Measurements from ENCODE around the gene SPRY4.

SPRY4 gene

GRCh38 chr5:142320851-142321560, 3.8 kb downstream of the SPRY4 start:
- peak overlapping the region in 1 of 2 experiments; percentile 12 for H3K27ac ChIP-seq (ENCODE audit: insufficient read depth in 1 of 2, low read depth in 1 of 2, low read length in 2 of 2, poor library complexity in 1 of 2, severe bottlenecking in 2 of 2)
- H3K4me3 ChIP-seq (ENCODE audit: control insufficient read depth in 1 of 7, extremely low read depth in 1 of 7, insufficient read depth in 4 of 7, low read depth in 2 of 7, low read length in 6 of 7): peak overlapping the region in 1 of 7 experiments; percentile 35
- no peaks in the 10 kb centered on the region for H3K9me3 ChIP-seq (ENCODE audit: control extremely low read depth in 1 of 5, control insufficient read depth in 4 of 5, insufficient read depth in 2 of 5, low read depth in 1 of 5, low read length in 4 of 5)
- peaks cover 14 to 77% (median 54%) of the 10 kb centered on the region in 4 experiments for H3K4me1 ChIP-seq (ENCODE audit: control extremely low read depth in 1 of 4, control insufficient read depth in 4 of 4, insufficient read depth in 4 of 4, low read length in 3 of 4)
- peak in 2 of 3 donors; percentile 28 to 30 for DNase-seq
- H3K36me3 ChIP-seq (ENCODE audit: control insufficient read depth in 4 of 4, insufficient read depth in 4 of 4, low read length in 3 of 4): no peaks in the 10 kb centered on the region
- ChIA-PET CTCF (interaction anchor here (0.7 to 1.0 kb wide), 2 partner anchors 65 to 174 kb away, joined by 3 read pairs; no protein-coding TSS in a partner anchor), POLR2A (interaction anchor here (0.6 to 0.7 kb wide), 2 partner anchors 9 to 35 kb away, joined by 3 to 4 read pairs; no protein-coding TSS in a partner anchor)
- H3K27me3 ChIP-seq (replicated peaks in 2 of 5; ENCODE audit: control insufficient read depth in 4 of 5, insufficient read depth in 5 of 5, low read length in 4 of 5): peaks cover 0 to 32% (median 14%) of the 10 kb centered on the region in 5 experiments
- 70% methylated on average over 6 of the region's 8 CpGs for WGBS (ENCODE audit: insufficient coverage)

- Histone ChIP-seq H3K36me3 (ENCODE audit: control insufficient read depth in 4 of 4, insufficient read depth in 4 of 4, low read length in 3 of 4) (no peaks in the 10 kb centered on the region), H3K4me3 (ENCODE audit: control insufficient read depth in 1 of 7, extremely low read depth in 1 of 7, insufficient read depth in 4 of 7, low read depth in 2 of 7, low read length in 6 of 7) (peak overlapping the region in 1 of 7 experiments; percentile 35), H3K27me3 (replicated peaks in 2 of 5; ENCODE audit: control insufficient read depth in 4 of 5, insufficient read depth in 5 of 5, low read length in 4 of 5) (peaks cover 0 to 26% (median 10%) of the 10 kb centered on the region in 5 experiments), H3K4me1 (ENCODE audit: control extremely low read depth in 1 of 4, control insufficient read depth in 4 of 4, insufficient read depth in 4 of 4, low read length in 3 of 4) (peaks cover 18 to 75% (median 53%) of the 10 kb centered on the region in 4 experiments), H3K27ac (ENCODE audit: insufficient read depth in 1 of 2, low read depth in 1 of 2, low read length in 2 of 2, poor library complexity in 1 of 2, severe bottlenecking in 2 of 2) (no peak overlapping the region), H3K9me3 (ENCODE audit: control extremely low read depth in 1 of 5, control insufficient read depth in 4 of 5, insufficient read depth in 2 of 5, low read depth in 1 of 5, low read length in 4 of 5) (no peaks in the 10 kb centered on the region)
- POLR2A ChIA-PET: interaction anchor here (0.7 kb wide), 1 partner anchor 10 kb away, joined by 3 read pairs; no protein-coding TSS in a partner anchor
- 79% methylated on average over 3 of the region's 4 CpGs for WGBS (ENCODE audit: insufficient coverage)
- CTCF ChIA-PET: interaction anchor here (0.7 to 1.0 kb wide), 2 partner anchors 65 to 174 kb away, joined by 3 read pairs; no protein-coding TSS in a partner anchor
- no peak for DNase-seq
These were observed 4.4 kb downstream of the SPRY4 start for GRCh38 chr5:142320430-142320738.

GRCh38 chr5:142319560-142320429, 5.0 kb downstream of the SPRY4 start:
- peaks cover 0 to 23% (median 9%) of the 10 kb centered on the region in 5 experiments for H3K27me3 ChIP-seq (replicated peaks in 2 of 5; ENCODE audit: control insufficient read depth in 4 of 5, insufficient read depth in 5 of 5, low read length in 4 of 5)
- H3K9me3 ChIP-seq (ENCODE audit: control extremely low read depth in 1 of 5, control insufficient read depth in 4 of 5, insufficient read depth in 2 of 5, low read depth in 1 of 5, low read length in 4 of 5): no peaks in the 10 kb centered on the region
- DNase-seq: no peak
- 70% methylated on average over 5 of the region's 7 CpGs for WGBS (ENCODE audit: insufficient coverage)
- H3K4me1 ChIP-seq (ENCODE audit: control extremely low read depth in 1 of 4, control insufficient read depth in 4 of 4, insufficient read depth in 4 of 4, low read length in 3 of 4): peaks cover 18 to 70% (median 51%) of the 10 kb centered on the region in 4 experiments
- H3K4me3 ChIP-seq (ENCODE audit: control insufficient read depth in 1 of 7, extremely low read depth in 1 of 7, insufficient read depth in 4 of 7, low read depth in 2 of 7, low read length in 6 of 7): peak overlapping the region in 1 of 7 experiments; percentile 35
- no peaks in the 10 kb centered on the region for H3K36me3 ChIP-seq (ENCODE audit: control insufficient read depth in 4 of 4, insufficient read depth in 4 of 4, low read length in 3 of 4)
- ChIA-PET CTCF (interaction anchor here (0.7 to 1.0 kb wide), 2 partner anchors 64 to 173 kb away, joined by 3 read pairs; no protein-coding TSS in a partner anchor), POLR2A (interaction anchor here (0.7 kb wide), 1 partner anchor 10 kb away, joined by 3 read pairs; no protein-coding TSS in a partner anchor)
- no peak overlapping the region for H3K27ac ChIP-seq (ENCODE audit: insufficient read depth in 1 of 2, low read depth in 1 of 2, low read length in 2 of 2, poor library complexity in 1 of 2, severe bottlenecking in 2 of 2)

DNA sequence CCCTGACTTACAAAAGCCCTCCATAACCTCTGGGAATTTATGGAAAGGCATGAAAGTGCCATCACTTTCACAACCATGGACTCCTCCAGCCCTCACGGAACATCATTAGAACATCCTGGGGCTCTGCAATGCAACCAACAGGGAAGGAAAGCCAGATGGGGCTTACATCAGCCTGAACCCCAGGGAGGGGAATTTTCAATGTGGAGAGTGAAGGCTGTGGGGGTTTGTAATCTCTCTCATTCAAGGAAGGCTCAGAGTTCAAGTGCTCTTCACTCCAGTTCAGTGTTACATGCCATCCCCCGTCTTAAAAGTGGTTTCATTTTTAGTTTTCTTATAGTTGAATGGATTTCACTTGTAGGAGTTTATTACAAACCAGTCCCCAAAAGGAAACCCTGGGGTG, 5.7 kb downstream of the SPRY4 start:
- ChIA-PET POLR2A (no interaction called here), CTCF (no interaction called here)
- peaks cover 0 to 18% (median 9%) of the 10 kb centered on the region in 5 experiments for H3K27me3 ChIP-seq (replicated peaks in 2 of 5; ENCODE audit: control insufficient read depth in 4 of 5, insufficient read depth in 5 of 5, low read length in 4 of 5)
- H3K4me1 ChIP-seq (ENCODE audit: control extremely low read depth in 1 of 4, control insufficient read depth in 4 of 4, insufficient read depth in 4 of 4, low read length in 3 of 4): peaks cover 18 to 68% (median 49%) of the 10 kb centered on the region in 4 experiments
- H3K36me3 ChIP-seq (ENCODE audit: control insufficient read depth in 4 of 4, insufficient read depth in 4 of 4, low read length in 3 of 4): no peaks in the 10 kb centered on the region
- no peak overlapping the region for H3K27ac ChIP-seq (ENCODE audit: insufficient read depth in 1 of 2, low read depth in 1 of 2, low read length in 2 of 2, poor library complexity in 1 of 2, severe bottlenecking in 2 of 2)
- no peak overlapping the region for H3K4me3 ChIP-seq (ENCODE audit: control insufficient read depth in 1 of 7, extremely low read depth in 1 of 7, insufficient read depth in 4 of 7, low read depth in 2 of 7, low read length in 6 of 7)
- H3K9me3 ChIP-seq (ENCODE audit: control extremely low read depth in 1 of 5, control insufficient read depth in 4 of 5, insufficient read depth in 2 of 5, low read depth in 1 of 5, low read length in 4 of 5): no peaks in the 10 kb centered on the region
- no peak for DNase-seq
- WGBS (ENCODE audit: insufficient coverage): 89% methylated on average over 1 of the region's 2 CpGs

DNA sequence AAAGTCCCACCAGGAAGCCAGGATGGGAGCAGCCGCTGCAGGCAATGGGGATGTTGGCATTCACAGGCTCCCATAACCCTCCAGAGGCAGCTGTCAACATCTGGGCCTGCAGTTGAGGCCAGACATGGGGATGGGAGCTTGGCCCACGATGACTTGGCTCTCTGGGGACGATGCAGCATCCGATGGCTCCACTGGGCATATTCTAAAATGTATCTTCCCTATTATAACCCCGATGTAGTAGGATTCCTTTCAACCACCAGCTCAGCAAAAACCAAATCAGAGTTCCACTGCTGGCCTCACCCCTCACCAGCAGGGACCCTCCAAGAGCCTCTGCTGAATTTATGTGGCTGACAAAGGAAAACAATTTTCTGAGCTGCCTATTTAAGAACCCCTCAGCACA, 7.1 kb downstream of the SPRY4 start:
- ChIA-PET CTCF (interaction anchor here (1.1 kb wide), 1 partner anchor 232 kb away, joined by 3 read pairs; no protein-coding TSS in a partner anchor), POLR2A (no interaction called here)
- WGBS (ENCODE audit: insufficient coverage): 60% methylated on average over 3 of the region's 5 CpGs
- no peak overlapping the region for H3K4me3 ChIP-seq (ENCODE audit: control insufficient read depth in 1 of 7, extremely low read depth in 1 of 7, insufficient read depth in 4 of 7, low read depth in 2 of 7, low read length in 6 of 7)
- H3K27ac ChIP-seq (ENCODE audit: insufficient read depth in 1 of 2, low read depth in 1 of 2, low read length in 2 of 2, poor library complexity in 1 of 2, severe bottlenecking in 2 of 2): no peak overlapping the region
- peaks cover 0 to 4% (median 3%) of the 10 kb centered on the region in 5 experiments for H3K27me3 ChIP-seq (replicated peaks in 2 of 5; ENCODE audit: control insufficient read depth in 4 of 5, insufficient read depth in 5 of 5, low read length in 4 of 5)
- H3K9me3 ChIP-seq (ENCODE audit: control extremely low read depth in 1 of 5, control insufficient read depth in 4 of 5, insufficient read depth in 2 of 5, low read depth in 1 of 5, low read length in 4 of 5): no peaks in the 10 kb centered on the region
- peaks cover 18 to 56% (median 41%) of the 10 kb centered on the region in 4 experiments for H3K4me1 ChIP-seq (ENCODE audit: control extremely low read depth in 1 of 4, control insufficient read depth in 4 of 4, insufficient read depth in 4 of 4, low read length in 3 of 4)
- DNase-seq: peak in 2 of 3 donors; percentile 33 to 41
- H3K36me3 ChIP-seq (ENCODE audit: control insufficient read depth in 4 of 4, insufficient read depth in 4 of 4, low read length in 3 of 4): no peaks in the 10 kb centered on the region

GRCh38 chr5:142317173-142317572, 7.6 kb downstream of the SPRY4 start:
- Histone ChIP-seq H3K4me1 (ENCODE audit: control extremely low read depth in 1 of 4, control insufficient read depth in 4 of 4, insufficient read depth in 4 of 4, low read length in 3 of 4) (peaks cover 18 to 53% (median 41%) of the 10 kb centered on the region in 4 experiments), H3K4me3 (ENCODE audit: control insufficient read depth in 1 of 7, extremely low read depth in 1 of 7, insufficient read depth in 4 of 7, low read depth in 2 of 7, low read length in 6 of 7) (no peak overlapping the region), H3K27ac (ENCODE audit: insufficient read depth in 1 of 2, low read depth in 1 of 2, low read length in 2 of 2, poor library complexity in 1 of 2, severe bottlenecking in 2 of 2) (no peak overlapping the region), H3K36me3 (ENCODE audit: control insufficient read depth in 4 of 4, insufficient read depth in 4 of 4, low read length in 3 of 4) (no peaks in the 10 kb centered on the region), H3K9me3 (ENCODE audit: control extremely low read depth in 1 of 5, control insufficient read depth in 4 of 5, insufficient read depth in 2 of 5, low read depth in 1 of 5, low read length in 4 of 5) (no peaks in the 10 kb centered on the region), H3K27me3 (replicated peaks in 2 of 5; ENCODE audit: control insufficient read depth in 4 of 5, insufficient read depth in 5 of 5, low read length in 4 of 5) (peaks cover 0 to 3% (median 0%) of the 10 kb centered on the region in 5 experiments)
- DNase-seq: no peak
- 95% methylated on average over 4 of the region's 5 CpGs for WGBS (ENCODE audit: insufficient coverage)
- ChIA-PET POLR2A (no interaction called here), CTCF (interaction anchor here (1.1 kb wide), 1 partner anchor 233 kb away, joined by 3 read pairs; no protein-coding TSS in a partner anchor)

Measured in common myeloid progenitor, CD34-positive (primary cell).